ENCODE data around the gene WDR13. TPM values are rescaled to one million over a fixed set of nuclear protein-coding genes. Genes with fewer than 3 reads are reported as not detected.
"Not testable (repeated sequence)": the region's sequence is repeated elsewhere in the genome, so short reads cannot be mapped to it uniquely, and the experiment has no call there.

Gene WDR13
- 10 to 100 TPM; 67.1 to 78.1 (median 75.4) TPM for polyA plus RNA-seq

DNA sequence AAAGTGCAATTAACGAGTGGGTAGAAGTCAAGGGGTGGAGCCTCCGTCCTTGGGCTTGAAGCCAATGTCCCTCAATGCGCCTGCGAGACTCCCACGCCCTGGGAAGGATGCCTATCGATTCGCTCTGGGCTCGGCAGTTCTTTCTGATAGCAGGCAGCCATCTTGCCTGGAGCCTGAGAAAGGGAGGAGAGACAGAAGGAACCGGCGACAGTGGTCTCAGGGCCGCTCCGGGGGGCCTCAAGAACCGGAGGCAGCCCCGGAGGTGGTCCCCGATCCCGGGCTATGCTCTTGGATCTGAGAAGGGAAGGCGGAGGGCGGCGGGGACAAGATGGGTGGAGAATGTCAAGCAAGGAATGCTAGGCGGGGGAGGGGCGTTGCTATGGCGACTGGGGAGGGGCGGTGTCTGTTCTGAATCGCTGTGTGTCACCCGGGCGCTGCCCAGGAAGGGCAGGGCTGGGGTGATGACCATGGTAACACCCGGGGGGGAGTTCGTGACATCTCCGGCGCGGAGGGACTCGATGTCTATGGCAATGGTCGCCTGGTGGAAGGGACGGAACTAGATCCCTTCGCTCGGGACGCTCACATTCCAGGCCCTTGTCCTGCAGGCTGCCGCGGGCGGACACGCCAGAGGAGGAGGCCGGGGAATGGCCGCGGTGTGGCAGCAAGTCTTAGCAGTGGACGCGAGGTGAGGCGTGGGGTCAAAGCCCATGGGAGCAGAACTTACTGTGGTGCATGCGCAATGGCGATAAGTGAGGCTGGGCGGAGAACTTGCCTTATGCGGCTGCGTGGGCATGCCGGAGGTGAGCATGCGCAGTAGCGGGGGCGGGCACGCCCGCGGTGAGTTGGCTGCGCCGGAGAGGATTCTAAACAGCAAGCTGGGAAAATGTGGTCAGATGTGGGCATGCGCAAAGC is at the start of gene WDR13:
Gene WDR13, plus strand, starts transcription at position 140 of the 912 bp plus-strand sequence. Its CDS starts 505 bp downstream, at position 645.
- Mint-ChIP-seq H3K36me3 (peaks cover 0 to 5% (median 0%) of the 10 kb centered on the region in 3 donors), H3K4me3 (peak within 1 kb of the TSS; percentile 93 to 99 (median 98)), H3K9me3 (no peaks in the 10 kb centered on the region), H3K4me1 (peaks cover 14 to 20% of the 10 kb centered on the region in 2 donors), H3K27ac (peak within 1 kb of the TSS; percentile 99 to 100 (median 99)), H3K27me3 (ENCODE audit: low read depth in 3 of 3) (peaks cover 10 to 18% (median 14%) of the 10 kb centered on the region in 3 donors)
- DNase-seq, result peak; percentile 88 to 91 (median 90)

DNA sequence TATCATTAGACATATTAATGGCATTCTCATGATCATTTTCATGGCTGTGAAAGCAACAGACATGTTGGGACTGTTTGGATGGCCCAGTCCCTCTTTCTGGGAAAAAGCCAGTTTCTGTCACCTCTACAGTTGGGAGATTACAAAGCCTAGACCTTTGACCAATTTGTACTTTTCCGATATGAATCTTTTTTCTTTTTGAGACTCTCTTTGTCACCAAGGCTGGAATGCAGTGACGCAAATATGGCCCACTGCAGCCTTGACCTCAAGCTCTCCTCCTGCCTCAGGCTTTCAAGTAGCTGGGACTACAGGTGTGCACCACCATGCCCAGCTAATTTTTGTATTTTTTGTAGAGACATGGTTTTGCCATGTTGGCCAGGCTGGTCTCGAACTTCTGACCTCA is 48.4 kb upstream of the WDR13 start:
- H3K9me3 Mint-ChIP-seq, result no peaks in the 10 kb centered on the region
- no peak overlapping the region for H3K4me3 Mint-ChIP-seq
- peaks cover 0 to 3% of the 10 kb centered on the region in 2 donors for H3K4me1 Mint-ChIP-seq
- peaks cover 2 to 3% (median 3%) of the 10 kb centered on the region in 3 donors for H3K27me3 Mint-ChIP-seq (ENCODE audit: low read depth in 3 of 3)
- peak overlapping the region in 1 of 6 donors; percentile 21 for H3K27ac Mint-ChIP-seq
- H3K36me3 Mint-ChIP-seq, result peaks cover 6 to 9% (median 9%) of the 10 kb centered on the region in 3 donors
- DNase-seq, result no peak

DNA sequence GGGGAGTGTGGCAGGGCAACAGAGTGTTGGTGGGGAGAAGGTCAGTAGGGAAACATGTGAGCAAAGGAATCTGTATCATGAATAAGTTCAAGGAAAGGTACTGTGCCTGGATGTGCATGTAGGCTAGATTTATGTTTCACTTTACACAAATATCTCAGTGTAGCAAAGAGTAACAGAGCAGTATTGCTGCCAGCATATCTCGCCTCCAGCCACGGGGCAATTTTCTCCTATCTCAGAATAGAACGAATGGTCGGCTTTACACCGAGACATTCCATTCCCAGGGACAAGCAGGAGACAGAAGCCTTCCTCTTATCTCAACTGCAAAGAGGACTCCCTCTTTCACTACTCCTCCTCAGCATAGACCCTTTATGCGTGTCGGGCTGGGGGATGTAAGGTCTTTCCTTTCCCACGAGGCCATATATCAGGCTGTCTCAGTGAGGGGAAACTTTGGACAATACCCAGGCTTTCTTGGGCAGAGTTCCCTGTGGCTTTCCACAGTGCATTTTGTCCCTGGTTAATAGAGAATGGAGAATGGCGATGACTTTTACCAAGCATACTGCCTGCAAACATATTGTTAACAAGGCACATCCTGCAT is 41.5 kb upstream of the WDR13 start:
- H3K9me3 Mint-ChIP-seq; H3K27me3 Mint-ChIP-seq (ENCODE audit: low read depth in 3 of 3); DNase-seq; H3K4me3 Mint-ChIP-seq; H3K4me1 Mint-ChIP-seq; H3K36me3 Mint-ChIP-seq: not testable (repeated sequence)
- peak overlapping the region in 1 of 6 donors; percentile 1 for H3K27ac Mint-ChIP-seq

DNA sequence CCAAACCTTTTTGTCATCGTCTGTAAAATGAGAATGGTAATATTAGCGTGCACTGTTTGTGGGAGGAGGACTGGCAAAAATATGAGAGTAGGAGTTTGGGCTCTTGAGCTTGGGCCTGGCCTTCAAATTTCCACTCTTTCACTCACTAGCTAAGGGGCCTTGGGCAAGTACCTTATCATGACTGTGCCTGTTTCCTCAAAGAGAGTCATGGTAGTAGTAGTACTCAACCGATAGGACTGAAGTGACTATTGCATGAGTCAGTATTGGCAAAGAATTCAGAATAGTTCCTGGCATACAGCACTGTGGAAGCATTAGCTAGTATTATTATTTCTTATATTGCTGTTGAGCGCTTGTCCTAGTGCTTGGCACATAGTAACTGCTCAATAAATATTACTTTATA is 39.0 kb upstream of the WDR13 start:
- H3K36me3 Mint-ChIP-seq, result peaks cover 4 to 14% (median 8%) of the 10 kb centered on the region in 3 donors
- no peaks in the 10 kb centered on the region for H3K9me3 Mint-ChIP-seq
- no peak for DNase-seq
- no peaks in the 10 kb centered on the region for H3K4me1 Mint-ChIP-seq
- H3K27me3 Mint-ChIP-seq (ENCODE audit: low read depth in 3 of 3), result peaks cover 2 to 6% (median 3%) of the 10 kb centered on the region in 3 donors
- no peak overlapping the region for H3K4me3 Mint-ChIP-seq
- no peak overlapping the region for H3K27ac Mint-ChIP-seq

DNA sequence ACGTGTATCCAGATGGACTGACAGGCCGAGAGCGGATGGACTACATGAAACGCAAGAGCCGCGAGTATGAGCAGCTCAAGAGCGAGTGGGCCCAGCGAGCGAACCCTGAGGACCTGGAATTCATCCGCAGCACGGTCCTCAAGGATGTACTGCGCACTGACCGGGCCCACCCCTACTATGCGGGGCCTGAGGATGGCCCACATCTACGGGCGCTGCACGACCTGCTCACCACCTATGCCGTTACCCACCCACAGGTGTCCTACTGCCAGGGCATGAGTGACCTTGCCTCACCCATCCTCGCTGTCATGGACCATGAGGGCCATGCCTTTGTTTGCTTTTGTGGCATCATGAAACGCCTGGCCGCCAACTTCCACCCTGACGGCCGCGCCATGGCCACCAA is 37.7 kb upstream of the WDR13 start:
- DNase-seq, result no peak
- no peaks in the 10 kb centered on the region for H3K4me1 Mint-ChIP-seq
- no peak overlapping the region for H3K27ac Mint-ChIP-seq
- H3K27me3 Mint-ChIP-seq (ENCODE audit: low read depth in 3 of 3), result peaks cover 2 to 6% (median 3%) of the 10 kb centered on the region in 3 donors
- H3K9me3 Mint-ChIP-seq, result no peaks in the 10 kb centered on the region
- no peak overlapping the region for H3K4me3 Mint-ChIP-seq
- peaks cover 4 to 12% (median 7%) of the 10 kb centered on the region in 3 donors for H3K36me3 Mint-ChIP-seq

DNA sequence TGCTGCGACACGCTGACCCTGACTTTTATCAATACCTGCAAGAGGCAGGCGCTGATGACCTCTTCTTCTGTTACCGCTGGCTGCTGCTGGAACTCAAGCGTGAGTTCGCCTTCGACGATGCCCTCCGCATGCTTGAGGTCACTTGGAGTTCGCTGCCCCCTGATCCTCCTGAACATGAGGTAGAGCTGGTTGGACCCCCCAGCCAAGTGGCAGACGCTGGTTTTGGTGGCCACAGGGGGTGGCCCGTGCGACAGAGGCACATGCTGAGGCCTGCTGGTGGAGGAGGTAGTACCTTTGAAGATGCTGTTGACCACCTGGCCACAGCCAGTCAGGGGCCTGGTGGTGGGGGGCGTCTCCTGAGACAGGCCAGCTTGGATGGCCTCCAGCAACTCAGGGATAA is 37.2 kb upstream of the WDR13 start:
- H3K9me3 Mint-ChIP-seq, result no peaks in the 10 kb centered on the region
- no peak for DNase-seq
- peaks cover 0 to 6% (median 2%) of the 10 kb centered on the region in 3 donors for H3K27me3 Mint-ChIP-seq (ENCODE audit: low read depth in 3 of 3)
- H3K36me3 Mint-ChIP-seq, result peaks cover 0 to 9% (median 7%) of the 10 kb centered on the region in 3 donors
- no peak overlapping the region for H3K27ac Mint-ChIP-seq
- H3K4me1 Mint-ChIP-seq, result no peaks in the 10 kb centered on the region
- H3K4me3 Mint-ChIP-seq, result no peak overlapping the region

DNA sequence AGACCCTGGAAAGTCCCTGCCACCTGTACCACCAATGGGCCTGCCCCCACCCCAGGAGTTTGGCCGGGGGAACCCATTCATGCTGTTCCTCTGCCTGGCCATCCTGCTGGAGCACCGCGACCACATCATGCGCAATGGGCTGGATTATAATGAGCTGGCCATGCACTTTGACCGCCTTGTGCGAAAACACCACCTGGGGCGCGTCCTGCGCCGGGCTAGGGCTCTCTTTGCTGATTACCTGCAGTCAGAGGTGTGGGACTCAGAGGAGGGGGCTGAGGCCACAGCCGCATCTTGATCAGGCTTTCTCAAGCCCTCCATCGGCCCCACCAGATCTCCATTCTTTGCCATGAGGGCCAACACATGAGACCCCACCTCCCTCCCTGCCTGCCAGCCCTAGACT is 36.6 kb upstream of the WDR13 start:
- DNase-seq, result no peak
- Mint-ChIP-seq H3K9me3 (no peaks in the 10 kb centered on the region), H3K4me1 (no peaks in the 10 kb centered on the region), H3K27me3 (ENCODE audit: low read depth in 3 of 3) (peaks cover 0 to 6% (median 2%) of the 10 kb centered on the region in 3 donors), H3K4me3 (no peak overlapping the region), H3K27ac (peak overlapping the region in 1 of 6 donors; percentile 45), H3K36me3 (peaks cover 0 to 9% (median 7%) of the 10 kb centered on the region in 3 donors)

DNA sequence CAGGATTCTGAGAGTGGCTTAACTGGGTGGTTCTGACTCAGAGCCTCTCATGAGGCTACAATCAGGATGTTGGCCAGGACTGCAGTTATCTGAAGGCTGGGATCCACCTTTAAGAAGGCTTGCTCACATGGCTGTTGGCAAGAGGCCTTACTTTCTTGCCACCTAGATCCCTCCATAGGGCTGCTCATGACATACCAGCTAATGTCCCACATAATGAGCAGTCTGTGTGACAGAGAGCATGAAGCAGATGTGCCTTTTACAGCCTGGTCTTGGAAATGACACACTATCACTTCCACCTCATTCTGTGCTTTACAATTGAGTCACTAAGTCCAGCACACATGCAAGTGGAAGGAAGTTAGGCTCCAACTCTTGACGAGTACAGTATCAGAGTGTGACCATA is 27.3 kb upstream of the WDR13 start:
- Mint-ChIP-seq H3K27ac (no peak overlapping the region), H3K9me3 (no peaks in the 10 kb centered on the region), H3K4me1 (peaks cover 8 to 9% of the 10 kb centered on the region in 2 donors), H3K27me3 (ENCODE audit: low read depth in 3 of 3) (peaks cover 11 to 13% (median 12%) of the 10 kb centered on the region in 3 donors), H3K36me3 (peaks cover 0 to 3% (median 0%) of the 10 kb centered on the region in 3 donors), H3K4me3 (no peak overlapping the region)
- DNase-seq, result no peak

DNA sequence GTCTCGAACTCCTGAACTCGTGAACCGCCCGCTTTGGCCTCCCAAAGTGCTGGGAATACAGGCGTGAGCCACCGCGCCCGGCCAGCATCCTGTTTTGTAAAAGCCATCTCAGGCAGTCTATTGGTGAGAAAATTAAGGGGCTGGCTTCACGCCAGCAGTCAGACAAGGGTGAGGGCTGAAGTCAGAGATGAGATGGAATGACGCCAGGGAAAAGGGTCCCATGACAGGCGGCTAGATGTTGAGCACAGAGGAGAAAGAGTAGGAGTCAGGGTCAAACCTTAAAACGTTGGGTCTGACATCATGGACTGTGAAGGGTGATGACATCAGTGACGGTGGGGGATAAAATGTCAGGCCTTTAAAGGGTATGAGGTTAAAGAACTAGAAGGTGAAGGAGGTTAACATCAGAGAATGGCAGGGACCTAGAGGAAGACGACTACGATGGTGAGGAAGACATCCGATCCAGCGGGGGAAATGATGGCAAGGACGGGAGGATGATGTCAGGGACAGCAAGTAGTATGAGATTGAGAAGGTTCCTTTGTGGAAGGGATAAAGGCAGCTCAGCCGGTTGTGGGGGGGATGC is 23.5 kb upstream of the WDR13 start:
- H3K4me1 Mint-ChIP-seq, result peaks cover 21 to 29% of the 10 kb centered on the region in 2 donors
- peak overlapping the region; percentile 96 to 100 (median 98) for H3K27ac Mint-ChIP-seq
- H3K9me3 Mint-ChIP-seq, result no peaks in the 10 kb centered on the region
- peak in 1 of 3 donors; percentile 73 for DNase-seq
- H3K4me3 Mint-ChIP-seq, result peak overlapping the region; percentile 95 to 98 (median 98)
- peaks cover 0 to 23% (median 4%) of the 10 kb centered on the region in 3 donors for H3K36me3 Mint-ChIP-seq
- H3K27me3 Mint-ChIP-seq (ENCODE audit: low read depth in 3 of 3), result peaks cover 11 to 19% (median 16%) of the 10 kb centered on the region in 3 donors

DNA sequence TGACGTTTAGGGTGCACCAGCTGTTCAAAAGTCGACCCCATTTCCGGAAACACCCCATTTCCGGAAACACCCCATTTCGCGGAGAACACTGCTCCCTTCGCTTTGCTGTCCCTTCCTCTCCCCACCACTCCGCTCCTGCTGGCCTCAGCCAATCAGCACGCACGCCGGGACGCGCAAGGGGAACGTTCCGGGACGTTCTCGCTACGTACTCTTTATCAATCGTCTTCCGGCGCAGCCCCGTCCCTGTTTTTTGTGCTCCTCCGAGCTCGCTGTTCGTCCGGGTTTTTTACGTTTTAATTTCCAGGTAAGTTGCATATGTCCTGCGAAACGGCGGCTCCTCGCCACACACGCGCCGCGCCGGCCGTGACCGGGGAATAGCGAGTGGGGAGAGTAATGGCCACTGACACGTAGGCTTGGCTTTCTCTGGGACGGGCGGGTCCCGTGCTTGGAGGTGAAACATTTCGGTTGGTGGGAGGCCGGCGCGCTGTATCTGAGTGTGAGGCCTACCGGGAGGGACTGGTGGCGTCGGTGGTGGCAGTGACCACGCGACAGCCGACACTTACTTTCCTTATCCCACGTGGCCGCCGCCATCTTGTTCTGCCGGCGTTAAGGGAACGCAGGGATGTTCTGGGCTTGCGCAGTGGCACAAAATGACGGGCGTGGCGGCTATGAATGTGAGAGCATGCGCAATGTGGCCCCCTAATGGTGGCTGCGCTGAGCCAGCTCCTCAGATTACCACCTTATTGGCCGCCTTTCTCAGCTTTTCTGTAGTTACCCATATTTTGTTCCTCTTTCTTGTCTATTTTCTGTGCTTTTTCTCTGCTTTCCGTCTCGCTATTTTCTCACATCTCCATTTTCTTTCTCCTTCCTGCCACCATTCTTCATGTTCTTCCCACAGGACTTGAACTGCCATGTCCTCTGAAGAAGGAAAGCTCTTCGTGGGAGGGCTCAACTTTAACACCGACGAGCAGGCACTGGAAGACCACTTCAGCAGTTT is 22.7 kb upstream of the WDR13 start, which contains the start of gene RBM3:
Gene RBM3, plus strand, starts transcription at position 215 of the 997 bp plus-strand sequence. Its CDS starts 697 bp downstream, at position 912.
- Mint-ChIP-seq H3K36me3 (peaks cover 0 to 23% (median 4%) of the 10 kb centered on the region in 3 donors), H3K27ac (peak within 1 kb of the TSS; percentile 96 to 100 (median 98)), H3K27me3 (ENCODE audit: low read depth in 3 of 3) (peaks cover 10 to 22% (median 16%) of the 10 kb centered on the region in 3 donors), H3K4me3 (peak within 1 kb of the TSS; percentile 95 to 98 (median 98)), H3K4me1 (peaks cover 21 to 29% of the 10 kb centered on the region in 2 donors), H3K9me3 (no peaks in the 10 kb centered on the region)
- peak; percentile 89 to 94 (median 92) for DNase-seq

DNA sequence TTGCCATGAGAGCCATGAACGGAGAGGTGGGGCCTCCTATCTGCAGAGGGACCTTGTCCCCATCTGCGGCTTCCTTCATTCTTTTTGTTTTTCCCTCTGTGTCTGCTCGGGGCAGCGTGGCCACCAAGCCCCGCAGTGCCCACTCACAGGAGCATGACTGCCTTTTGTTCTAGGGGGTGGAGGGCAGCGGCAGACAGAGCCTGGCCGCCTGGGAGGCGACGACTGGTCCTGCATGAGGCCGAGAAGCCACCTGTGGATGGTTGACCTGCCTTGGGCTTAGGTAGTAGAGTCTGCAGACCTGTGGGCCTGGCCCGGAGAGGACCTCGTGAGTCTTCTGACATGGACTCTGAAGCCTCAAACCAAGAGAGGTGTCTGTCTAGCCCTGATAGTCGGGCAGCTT is 21.6 kb upstream of the WDR13 start:
- no peaks in the 10 kb centered on the region for H3K9me3 Mint-ChIP-seq
- peak overlapping the region in 5 of 6 donors; percentile 60 to 100 (median 75) for H3K27ac Mint-ChIP-seq
- H3K36me3 Mint-ChIP-seq, result peaks cover 0 to 23% (median 4%) of the 10 kb centered on the region in 3 donors
- peak overlapping the region; percentile 95 to 98 (median 98) for H3K4me3 Mint-ChIP-seq
- DNase-seq, result no peak
- peaks cover 21 to 29% of the 10 kb centered on the region in 2 donors for H3K4me1 Mint-ChIP-seq
- H3K27me3 Mint-ChIP-seq (ENCODE audit: low read depth in 3 of 3), result peaks cover 10 to 24% (median 16%) of the 10 kb centered on the region in 3 donors

DNA sequence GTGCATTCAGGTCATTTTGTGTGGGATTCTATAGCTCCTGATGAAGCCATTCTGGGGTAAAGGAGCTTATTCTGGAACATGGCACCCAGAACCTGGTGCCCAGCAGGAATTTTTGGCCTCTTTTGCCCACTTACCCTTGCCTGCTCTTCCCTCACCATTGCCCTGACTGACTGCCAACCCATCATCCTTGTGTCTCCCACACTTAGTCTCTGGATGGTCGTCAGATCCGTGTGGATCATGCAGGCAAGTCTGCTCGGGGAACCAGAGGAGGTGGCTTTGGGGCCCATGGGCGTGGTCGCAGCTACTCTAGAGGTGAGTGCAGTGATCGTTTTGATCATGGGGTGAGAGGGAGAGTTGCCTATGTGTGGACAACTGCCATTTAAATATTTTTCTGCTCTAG is 21.2 kb upstream of the WDR13 start:
- Mint-ChIP-seq H3K9me3 (no peaks in the 10 kb centered on the region), H3K27ac (peak overlapping the region in 4 of 6 donors; percentile 53 to 100 (median 80)), H3K36me3 (peaks cover 0 to 23% (median 4%) of the 10 kb centered on the region in 3 donors), H3K27me3 (ENCODE audit: low read depth in 3 of 3) (peaks cover 10 to 24% (median 16%) of the 10 kb centered on the region in 3 donors), H3K4me1 (peaks cover 21 to 29% of the 10 kb centered on the region in 2 donors), H3K4me3 (peak overlapping the region in 4 of 5 donors; percentile 95 to 98 (median 98))
- DNase-seq, result no peak

Data from immature natural killer cell (primary cell).